Measurements from ENCODE around the gene FBLN7.
"Not testable (repeated sequence)": the region's sequence is repeated elsewhere in the genome, so short reads cannot be mapped to it uniquely, and the experiment has no call there.

FBLN7 gene

GRCh38 chr2:112137516-112138158 is 548 bp upstream of the FBLN7 start:
- H3K27me3 ChIP-seq, result peaks cover 73% of the 10 kb centered on the region
- no peaks in the 10 kb centered on the region for H3K36me3 ChIP-seq
- H3K27ac ChIP-seq, result no peak overlapping the region
- H3K4me3 ChIP-seq (ENCODE audit: low read depth in 1 of 2, low read length in 1 of 2), result peak overlapping the region in 1 of 2 experiments; percentile 8
- TF ChIP-seq CTCF (IDR thresholded peaks at IDR 0.05), result no peak
- no peaks in the 10 kb centered on the region for H3K9me3 ChIP-seq
- peaks cover 0 to 8% of the 10 kb centered on the region in 2 experiments for H3K4me1 ChIP-seq (ENCODE audit: control insufficient read depth in 1 of 2, insufficient read depth in 1 of 2, low read depth in 1 of 2, low read length in 1 of 2)

- H3K4me3 ChIP-seq (ENCODE audit: low read depth in 1 of 2, low read length in 1 of 2), result not testable (repeated sequence)
These were observed 939 bp downstream of the FBLN7 start for GRCh38 chr2:112139033-112139614.

GRCh38 chr2:112139661-112140204 is 1.5 kb downstream of the FBLN7 start:
- not testable (repeated sequence) for H3K4me3 ChIP-seq (ENCODE audit: low read depth in 1 of 2, low read length in 1 of 2); H3K27ac ChIP-seq; H3K36me3 ChIP-seq; H3K4me1 ChIP-seq (ENCODE audit: control insufficient read depth in 1 of 2, insufficient read depth in 1 of 2, low read depth in 1 of 2, low read length in 1 of 2); H3K9me3 ChIP-seq
- peaks cover 90% of the 10 kb centered on the region for H3K27me3 ChIP-seq

More at GRCh38 chr2:112139033-112139614, 939 bp downstream of the FBLN7 start:
- not testable (repeated sequence) for H3K9me3 ChIP-seq; H3K36me3 ChIP-seq; H3K27ac ChIP-seq; H3K4me1 ChIP-seq (ENCODE audit: control insufficient read depth in 1 of 2, insufficient read depth in 1 of 2, low read depth in 1 of 2, low read length in 1 of 2)
- H3K27me3 ChIP-seq, result peaks cover 88% of the 10 kb centered on the region

- Histone ChIP-seq H3K4me3 (ENCODE audit: low read depth in 1 of 2, low read length in 1 of 2) (no peak overlapping the region), H3K27ac (no peak overlapping the region)
These were observed 2.1 kb downstream of the FBLN7 start for GRCh38 chr2:112140205-112140802.

GRCh38 chr2:112140899-112141625 is 2.9 kb downstream of the FBLN7 start:
- Histone ChIP-seq H3K4me1 (ENCODE audit: control insufficient read depth in 1 of 2, insufficient read depth in 1 of 2, low read depth in 1 of 2, low read length in 1 of 2) (peaks cover 0 to 8% of the 10 kb centered on the region in 2 experiments), H3K27me3 (peaks cover 80% of the 10 kb centered on the region), H3K36me3 (no peaks in the 10 kb centered on the region), H3K27ac (no peak overlapping the region), H3K9me3 (no peaks in the 10 kb centered on the region), H3K4me3 (ENCODE audit: low read depth in 1 of 2, low read length in 1 of 2) (no peak overlapping the region)
- TF ChIP-seq CTCF (IDR thresholded peaks at IDR 0.05), result no peak

More at GRCh38 chr2:112140205-112140802, 2.1 kb downstream of the FBLN7 start:
- Histone ChIP-seq H3K9me3 (no peaks in the 10 kb centered on the region), H3K36me3 (no peaks in the 10 kb centered on the region), H3K4me1 (ENCODE audit: control insufficient read depth in 1 of 2, insufficient read depth in 1 of 2, low read depth in 1 of 2, low read length in 1 of 2) (peaks cover 0 to 8% of the 10 kb centered on the region in 2 experiments), H3K27me3 (peaks cover 86% of the 10 kb centered on the region)
- TF ChIP-seq CTCF (IDR thresholded peaks at IDR 0.05), result no peak

GRCh38 chr2:112141626-112142007 is 3.4 kb downstream of the FBLN7 start:
- Histone ChIP-seq H3K27ac (no peak overlapping the region), H3K4me3 (ENCODE audit: low read depth in 1 of 2, low read length in 1 of 2) (no peak overlapping the region), H3K27me3 (peaks cover 74% of the 10 kb centered on the region), H3K4me1 (ENCODE audit: control insufficient read depth in 1 of 2, insufficient read depth in 1 of 2, low read depth in 1 of 2, low read length in 1 of 2) (peaks cover 0 to 8% of the 10 kb centered on the region in 2 experiments), H3K36me3 (no peaks in the 10 kb centered on the region), H3K9me3 (no peaks in the 10 kb centered on the region)
- no peak for TF ChIP-seq CTCF (IDR thresholded peaks at IDR 0.05)
